ENCODE results near the gene GET4. TPM values are rescaled to one million over a fixed set of nuclear protein-coding genes. Genes with fewer than 3 reads are reported as not detected.

GET4 gene
- total and polyA plus RNA-seq, 10 of the 15 experiments (the other 5 are each of a cell fraction or from before 2014, with no cell fraction given) = 0.66 to 73.8 (median 34.0) TPM

Other genes starting within 250 kb of the GET4 start
Only the 7 nearest of the 8 such genes appear.
- gene DNAAF5, start 149.9 kb upstream of the GET4 start, total RNA-seq (2014; rRNA removed) = 28.3 and 30.0 TPM in 2 replicates
- gene DNAAF5, start 149.9 kb upstream of the GET4 start, total RNA-seq (2014; rRNA removed; fragmentation: Illumina TruSeq; extraction: Trizol) = 7.0 and 7.5 TPM in 2 replicates
- gene DNAAF5, start 149.9 kb upstream of the GET4 start, total RNA-seq (2021) = 35.6 and 38.3 TPM in 2 replicates
- 5.0 and 10.6 TPM in 2 replicates for gene DNAAF5, start 149.9 kb upstream of the GET4 start, polyA plus RNA-seq (2011; rRNA removed)
- gene DNAAF5, start 149.9 kb upstream of the GET4 start, polyA plus RNA-seq (2014; fragmentation: Illumina TruSeq; extraction: Trizol) = 7.2 and 10.1 TPM in 2 replicates
- 1 to 10 TPM; 1.8 to 5.3 TPM for gene DNAAF5, start 149.9 kb upstream of the GET4 start, polyA plus RNA-seq (2014; fragmentation: Nextera tagmentation; extraction: Ambion mirVana)
- 21.0 and 28.7 TPM in 2 replicates for gene DNAAF5, start 149.9 kb upstream of the GET4 start, polyA plus RNA-seq (2014; rRNA removed)
- gene DNAAF5, start 149.9 kb upstream of the GET4 start, polyA plus RNA-seq (2016; fragmentation: Nextera tagmentation; extraction: Ambion mirVana) = 1 to 10 TPM; 6.9 to 8.2 TPM
- gene PRKAR1B, start 149.3 kb upstream of the GET4 start, total RNA-seq (2014; rRNA removed) = 22.2 and 22.3 TPM in 2 replicates
- 11.4 and 15.5 TPM in 2 replicates for gene PRKAR1B, start 149.3 kb upstream of the GET4 start, total RNA-seq (2014; rRNA removed; fragmentation: Illumina TruSeq; extraction: Trizol)
- 31.8 and 41.2 TPM in 2 replicates for gene PRKAR1B, start 149.3 kb upstream of the GET4 start, total RNA-seq (2021)
- 11.9 and 16.3 TPM in 2 replicates for gene PRKAR1B, start 149.3 kb upstream of the GET4 start, polyA plus RNA-seq (2011; rRNA removed)
- 4.1 and 11.6 TPM in 2 replicates for gene PRKAR1B, start 149.3 kb upstream of the GET4 start, polyA plus RNA-seq (2014; fragmentation: Illumina TruSeq; extraction: Trizol)
- 1 to 10 TPM; 1.4 to 3.9 TPM for gene PRKAR1B, start 149.3 kb upstream of the GET4 start, polyA plus RNA-seq (2014; fragmentation: Nextera tagmentation; extraction: Ambion mirVana)
- 29.1 and 30.9 TPM in 2 replicates for gene PRKAR1B, start 149.3 kb upstream of the GET4 start, polyA plus RNA-seq (2014; rRNA removed)
- gene PRKAR1B, start 149.3 kb upstream of the GET4 start, polyA plus RNA-seq (2016; fragmentation: Nextera tagmentation; extraction: Ambion mirVana) = 10 to 100 TPM; 44.9 to 45.6 TPM
- 65.2 and 70.7 TPM in 2 replicates for gene SUN1, start 44.1 kb upstream of the GET4 start, total RNA-seq (2014; rRNA removed)
- gene SUN1, start 44.1 kb upstream of the GET4 start, total RNA-seq (2014; rRNA removed; fragmentation: Illumina TruSeq; extraction: Trizol) = 33.0 and 33.5 TPM in 2 replicates
- 69.3 and 75.8 TPM in 2 replicates for gene SUN1, start 44.1 kb upstream of the GET4 start, total RNA-seq (2021)
- gene SUN1, start 44.1 kb upstream of the GET4 start, polyA plus RNA-seq (2011; rRNA removed) = 71.4 and 107 TPM in 2 replicates
- gene SUN1, start 44.1 kb upstream of the GET4 start, polyA plus RNA-seq (2014; fragmentation: Illumina TruSeq; extraction: Trizol) = 35.2 and 43.4 TPM in 2 replicates
- 10 to 100 TPM; 27.8 to 28.1 TPM for gene SUN1, start 44.1 kb upstream of the GET4 start, polyA plus RNA-seq (2014; fragmentation: Nextera tagmentation; extraction: Ambion mirVana)
- 89.9 and 106 TPM in 2 replicates for gene SUN1, start 44.1 kb upstream of the GET4 start, polyA plus RNA-seq (2014; rRNA removed)
- gene SUN1, start 44.1 kb upstream of the GET4 start, polyA plus RNA-seq (2016; fragmentation: Nextera tagmentation; extraction: Ambion mirVana) = 10 to 100 TPM; 64.7 to 66.8 TPM
- 34.0 and 44.2 TPM in 2 replicates for gene ADAP1, start 78.1 kb downstream of the GET4 start, total RNA-seq (2014; rRNA removed)
- gene ADAP1, start 78.1 kb downstream of the GET4 start, total RNA-seq (2014; rRNA removed; fragmentation: Illumina TruSeq; extraction: Trizol) = 15.8 and 17.9 TPM in 2 replicates
- gene ADAP1, start 78.1 kb downstream of the GET4 start, total RNA-seq (2021) = 38.7 and 42.3 TPM in 2 replicates
- 16.6 and 22.5 TPM in 2 replicates for gene ADAP1, start 78.1 kb downstream of the GET4 start, polyA plus RNA-seq (2011; rRNA removed)
- 8.0 and 22.0 TPM in 2 replicates for gene ADAP1, start 78.1 kb downstream of the GET4 start, polyA plus RNA-seq (2014; fragmentation: Illumina TruSeq; extraction: Trizol)
- under 1 TPM in 1 of 2 experiments, not detected in 1; 0.22 TPM for gene ADAP1, start 78.1 kb downstream of the GET4 start, polyA plus RNA-seq (2014; fragmentation: Nextera tagmentation; extraction: Ambion mirVana)
- gene ADAP1, start 78.1 kb downstream of the GET4 start, polyA plus RNA-seq (2014; rRNA removed) = 28.9 and 35.5 TPM in 2 replicates
- 10 to 100 TPM in 1 of 2 experiments, 1 to 10 TPM in 1; 6.7 to 12.7 TPM for gene ADAP1, start 78.1 kb downstream of the GET4 start, polyA plus RNA-seq (2016; fragmentation: Nextera tagmentation; extraction: Ambion mirVana)
- 10.2 and 12.5 TPM in 2 replicates for gene COX19, start 99.0 kb downstream of the GET4 start, total RNA-seq (2014; rRNA removed)
- gene COX19, start 99.0 kb downstream of the GET4 start, total RNA-seq (2014; rRNA removed; fragmentation: Illumina TruSeq; extraction: Trizol) = 9.5 and 11.4 TPM in 2 replicates
- 8.6 and 9.0 TPM in 2 replicates for gene COX19, start 99.0 kb downstream of the GET4 start, total RNA-seq (2021)
- gene COX19, start 99.0 kb downstream of the GET4 start, polyA plus RNA-seq (2011; rRNA removed) = 15.9 and 17.0 TPM in 2 replicates
- gene COX19, start 99.0 kb downstream of the GET4 start, polyA plus RNA-seq (2014; fragmentation: Illumina TruSeq; extraction: Trizol) = 7.0 and 12.4 TPM in 2 replicates
- 1 to 10 TPM; 3.7 to 6.6 TPM for gene COX19, start 99.0 kb downstream of the GET4 start, polyA plus RNA-seq (2014; fragmentation: Nextera tagmentation; extraction: Ambion mirVana)
- gene COX19, start 99.0 kb downstream of the GET4 start, polyA plus RNA-seq (2014; rRNA removed) = 8.9 and 10.2 TPM in 2 replicates
- gene COX19, start 99.0 kb downstream of the GET4 start, polyA plus RNA-seq (2016; fragmentation: Nextera tagmentation; extraction: Ambion mirVana) = 10 to 100 TPM; 15.0 to 17.9 TPM
- gene CYP2W1, start 106.6 kb downstream of the GET4 start, total RNA-seq (2014; rRNA removed) = not detected in 2 replicates
- gene CYP2W1, start 106.6 kb downstream of the GET4 start, total RNA-seq (2014; rRNA removed; fragmentation: Illumina TruSeq; extraction: Trizol) = not detected in 2 replicates
- gene CYP2W1, start 106.6 kb downstream of the GET4 start, total RNA-seq (2021) = not detected in 2 replicates
- gene CYP2W1, start 106.6 kb downstream of the GET4 start, polyA plus RNA-seq (2011; rRNA removed) = not detected in 2 replicates
- not detected in 2 replicates for gene CYP2W1, start 106.6 kb downstream of the GET4 start, polyA plus RNA-seq (2014; fragmentation: Illumina TruSeq; extraction: Trizol)
- not detected for gene CYP2W1, start 106.6 kb downstream of the GET4 start, polyA plus RNA-seq (2014; fragmentation: Nextera tagmentation; extraction: Ambion mirVana)
- gene CYP2W1, start 106.6 kb downstream of the GET4 start, polyA plus RNA-seq (2014; rRNA removed) = not detected in 2 replicates
- not detected for gene CYP2W1, start 106.6 kb downstream of the GET4 start, polyA plus RNA-seq (2016; fragmentation: Nextera tagmentation; extraction: Ambion mirVana)
- gene GPR146, start 168.0 kb downstream of the GET4 start, total RNA-seq (2014; rRNA removed) = 0.65 and 0.68 TPM in 2 replicates
- 0.36 and 0.92 TPM in 2 replicates for gene GPR146, start 168.0 kb downstream of the GET4 start, total RNA-seq (2014; rRNA removed; fragmentation: Illumina TruSeq; extraction: Trizol)
- gene GPR146, start 168.0 kb downstream of the GET4 start, total RNA-seq (2021) = 0.51 and 1.1 TPM in 2 replicates
- 9.0 and 12.0 TPM in 2 replicates for gene GPR146, start 168.0 kb downstream of the GET4 start, polyA plus RNA-seq (2011; rRNA removed)
- 0.19 TPM in 1 of 2 replicates, not detected in the other for gene GPR146, start 168.0 kb downstream of the GET4 start, polyA plus RNA-seq (2014; fragmentation: Illumina TruSeq; extraction: Trizol)
- not detected for gene GPR146, start 168.0 kb downstream of the GET4 start, polyA plus RNA-seq (2014; fragmentation: Nextera tagmentation; extraction: Ambion mirVana)
- gene GPR146, start 168.0 kb downstream of the GET4 start, polyA plus RNA-seq (2014; rRNA removed) = 0.50 and 0.80 TPM in 2 replicates
- 1 to 10 TPM in 1 of 2 experiments, under 1 TPM in 1; 0.56 to 1.0 TPM for gene GPR146, start 168.0 kb downstream of the GET4 start, polyA plus RNA-seq (2016; fragmentation: Nextera tagmentation; extraction: Ambion mirVana)